NCI-H2196 treated with DMSO at 0.1 percent for 48 hours (cell line): ENCODE measurements around the gene KRTAP2-2.
"Not testable (repeated sequence)": the region's sequence is repeated elsewhere in the genome, so short reads cannot be mapped to it uniquely, and the experiment has no call there.

Experiments used
- DNase-seq: peaks from one replicate; lab custom pipeline; 2025; ENCODE audit not compliant: unreplicated experiment; lab: John Stamatoyannopoulos, UW

The KRTAP2-2 gene, protein sequence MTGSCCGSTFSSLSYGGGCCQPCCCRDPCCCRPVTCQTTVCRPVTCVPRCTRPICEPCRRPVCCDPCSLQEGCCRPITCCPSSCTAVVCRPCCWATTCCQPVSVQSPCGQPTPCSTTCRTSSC

DNA sequence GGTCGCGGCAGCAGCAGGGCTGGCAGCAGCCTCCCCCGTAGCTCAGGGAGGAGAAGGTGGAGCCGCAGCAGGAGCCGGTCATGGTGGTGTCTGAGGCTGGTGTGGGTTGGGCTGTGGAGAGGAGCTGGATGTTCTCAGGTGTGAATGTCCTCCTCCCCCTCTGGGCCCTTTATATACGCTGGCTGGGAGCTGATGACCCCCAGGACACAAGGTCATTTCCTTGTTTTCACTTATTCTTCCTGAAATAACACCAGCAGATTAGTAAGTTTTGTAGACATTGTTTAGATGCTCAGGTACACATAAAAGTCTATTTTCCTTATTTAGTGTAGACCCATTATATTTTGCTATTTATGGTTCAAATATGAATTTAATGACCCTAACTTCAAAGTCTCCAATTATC is at the start of gene KRTAP2-2:
TSS of gene KRTAP2-2 (minus strand) at position 101 of the 400 bp plus-strand sequence. CDS start at position 82, 19 bp downstream.
- not testable (repeated sequence) for DNase-seq

DNA sequence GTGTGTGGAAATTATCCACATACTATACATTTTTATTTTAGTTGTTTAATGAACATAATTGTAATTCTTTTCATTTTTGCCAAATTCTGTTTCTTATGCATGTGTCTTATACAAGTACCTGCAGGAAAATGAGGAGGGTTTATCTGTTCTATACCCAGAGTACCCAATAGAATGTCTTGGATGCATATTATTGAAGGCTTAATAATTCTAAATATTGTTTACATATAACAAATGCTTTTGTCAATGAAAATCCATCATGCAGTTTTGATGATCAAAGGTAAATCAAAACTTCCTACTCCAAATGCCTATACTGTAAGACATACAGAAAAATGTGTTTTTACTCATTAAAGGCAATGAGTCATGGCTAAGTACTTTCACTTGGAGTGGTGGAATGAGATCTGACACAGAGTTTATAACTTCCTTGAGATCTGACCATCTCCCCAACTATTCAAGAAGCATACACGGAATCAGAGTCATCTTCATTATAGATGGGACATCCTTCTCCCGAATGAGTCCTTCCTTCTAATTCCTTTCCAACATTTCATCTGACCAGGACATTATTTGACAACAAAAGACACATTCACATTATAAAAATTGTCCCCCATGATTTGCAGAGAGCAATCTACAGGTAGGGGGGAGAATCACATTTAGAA is 49.5 kb upstream of the KRTAP2-2 start:
- DNase-seq = not testable (repeated sequence)

DNA sequence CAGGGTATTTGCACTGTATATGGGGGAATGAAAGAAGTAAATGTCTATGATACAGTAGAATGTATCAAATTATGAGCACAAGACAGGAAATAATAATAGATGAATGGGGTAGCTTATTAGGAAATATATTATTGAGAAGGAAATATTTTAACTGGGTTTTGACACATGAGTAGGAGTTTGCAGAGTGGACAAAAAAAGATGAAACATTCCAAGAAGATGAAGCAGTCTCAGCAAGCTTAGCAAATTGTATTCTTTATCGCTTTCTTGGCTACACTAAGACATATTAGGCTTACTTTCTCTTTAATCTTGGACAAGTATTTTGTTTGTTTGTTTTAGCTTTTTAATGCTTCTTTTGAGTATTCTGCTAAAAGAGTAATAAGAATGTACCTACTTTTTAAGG is 48.9 kb upstream of the KRTAP2-2 start:
- DNase-seq = no peak

DNA sequence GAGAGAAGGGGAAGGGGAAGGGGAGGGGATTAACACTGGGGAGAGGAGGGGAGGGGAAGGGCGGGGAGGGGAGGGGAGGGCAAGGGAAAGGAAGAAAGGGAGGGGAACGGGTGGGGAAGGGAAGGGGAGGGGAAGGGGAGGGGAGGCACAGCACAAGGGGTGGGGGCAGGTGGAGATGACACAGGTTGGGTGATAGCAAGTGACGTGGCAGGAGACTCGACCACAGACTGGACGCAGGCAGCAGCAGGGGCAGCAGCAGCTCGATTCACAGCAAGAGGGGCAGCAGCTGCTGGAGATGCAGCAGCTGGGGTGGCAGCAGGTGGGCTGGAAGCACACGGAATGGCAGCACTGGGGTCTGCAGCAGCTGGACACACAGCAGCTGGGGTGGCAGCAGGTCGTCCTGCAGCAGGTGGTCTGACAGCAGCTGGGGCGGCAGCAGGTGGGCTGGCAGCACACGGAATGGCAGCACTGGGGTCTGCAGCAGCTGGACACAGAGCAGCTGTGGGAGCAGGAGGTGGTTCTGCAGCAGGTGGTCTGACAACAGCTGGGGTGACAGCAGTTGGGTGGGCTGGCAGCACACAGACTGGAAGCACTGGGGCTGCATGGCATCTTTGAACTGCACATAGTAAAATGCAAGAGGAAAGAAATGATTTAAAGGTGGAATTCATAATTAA is 46.7 kb upstream of the KRTAP2-2 start, which contains the start of gene KRTAP4-16:
TSS of gene KRTAP4-16 (minus strand) at position 624 of the 674 bp plus-strand sequence. CDS start at position 624, 0 bp downstream.
- DNase-seq = no peak

DNA sequence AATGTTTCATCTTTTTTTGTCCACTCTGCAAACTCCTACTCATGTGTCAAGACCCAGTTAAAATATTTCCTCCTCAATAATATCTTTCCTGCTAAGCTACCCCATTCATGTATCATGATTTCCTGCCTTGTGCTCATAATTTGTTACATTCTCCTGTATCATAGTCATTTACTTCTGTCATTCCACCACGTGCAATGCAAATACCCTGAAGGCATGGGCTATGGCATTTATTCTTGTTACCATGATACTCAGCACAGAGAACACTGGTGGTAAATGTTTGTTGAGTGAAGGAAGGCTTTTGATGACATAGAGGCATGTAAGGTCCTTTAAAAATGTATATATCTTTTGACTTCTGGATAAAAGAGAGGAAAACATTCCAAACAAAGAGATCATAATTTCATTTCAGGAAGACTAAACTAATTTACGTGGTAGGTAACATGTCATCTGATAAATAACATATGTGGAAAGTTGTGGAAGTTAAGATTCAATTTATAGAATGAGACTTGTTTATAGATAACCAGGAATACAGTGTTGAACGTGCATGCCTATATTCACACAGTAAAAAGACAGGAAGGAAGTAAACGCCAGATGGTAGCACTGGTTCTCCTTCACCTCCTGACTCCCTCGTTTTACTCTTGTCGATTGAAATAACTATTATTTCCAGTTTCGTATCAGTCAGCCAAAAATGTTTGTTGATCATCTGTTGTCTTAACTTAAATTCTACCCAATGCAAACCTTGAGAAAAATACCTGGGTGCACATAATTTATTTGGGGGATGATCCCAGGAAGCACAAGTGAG is 44.9 kb upstream of the KRTAP2-2 start:
- not testable (repeated sequence) for DNase-seq

DNA sequence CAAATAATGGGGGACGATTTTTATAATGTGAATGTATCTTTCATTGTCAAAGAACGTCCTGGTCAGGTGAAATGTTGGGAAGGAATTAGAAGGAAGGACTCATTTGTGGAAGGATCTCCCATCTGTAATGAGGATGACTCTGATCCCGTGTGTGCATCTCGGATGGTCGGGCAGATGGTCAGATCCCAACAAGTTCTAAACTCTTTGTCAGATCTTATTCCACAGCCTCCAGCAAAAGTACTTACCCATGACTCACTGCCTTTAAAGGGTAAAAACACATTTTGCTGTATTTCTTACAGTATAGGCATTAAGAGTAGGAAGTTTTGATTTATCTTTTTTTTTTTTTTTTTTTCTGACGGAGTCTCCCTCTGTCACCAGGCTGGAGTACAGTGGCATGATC is 43.5 kb upstream of the KRTAP2-2 start:
- no peak for DNase-seq

DNA sequence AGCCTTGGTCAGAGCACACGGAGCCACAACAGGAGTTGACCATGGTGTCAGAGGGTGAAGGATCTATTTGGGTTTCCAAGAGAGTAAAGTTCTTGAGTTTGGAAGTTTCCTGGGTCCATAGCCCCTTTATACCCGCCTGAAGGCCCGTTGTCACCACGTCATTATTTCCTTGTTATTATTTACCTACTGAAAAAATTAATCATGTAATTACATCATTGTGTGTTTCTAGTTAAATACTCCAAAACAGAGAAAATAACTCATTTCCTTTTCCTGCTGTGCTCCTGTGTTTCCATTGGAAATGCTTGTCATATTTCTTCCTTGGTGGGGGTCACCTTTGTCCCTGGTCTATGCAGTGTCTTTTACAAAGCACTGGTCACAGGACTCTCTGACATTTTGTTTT is 43.0 kb upstream of the KRTAP2-2 start, which contains the start of gene KRTAP4-8:
TSS of gene KRTAP4-8 (minus strand) at position 101 of the 400 bp plus-strand sequence. CDS start at position 43, 58 bp downstream.
- DNase-seq = no peak

DNA sequence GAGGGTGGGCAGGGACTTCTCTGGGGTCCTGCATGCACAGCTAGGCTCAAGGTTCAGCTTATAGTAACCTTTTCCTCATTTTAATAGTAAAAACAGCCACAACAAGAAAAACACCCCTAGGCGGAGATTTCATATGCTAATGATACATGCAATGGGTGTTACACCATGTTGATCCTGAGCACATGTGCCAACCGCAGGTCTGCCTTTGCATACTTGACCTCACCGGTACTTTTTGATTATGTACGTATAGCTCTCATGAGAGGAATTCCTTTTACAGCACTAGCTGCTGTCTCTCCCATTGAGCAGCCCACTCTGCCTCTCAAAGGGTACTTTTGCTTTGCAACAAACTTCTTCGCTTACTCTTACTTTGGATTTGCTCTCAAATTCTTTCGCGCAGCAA is 41.0 kb upstream of the KRTAP2-2 start:
- DNase-seq = no peak

DNA sequence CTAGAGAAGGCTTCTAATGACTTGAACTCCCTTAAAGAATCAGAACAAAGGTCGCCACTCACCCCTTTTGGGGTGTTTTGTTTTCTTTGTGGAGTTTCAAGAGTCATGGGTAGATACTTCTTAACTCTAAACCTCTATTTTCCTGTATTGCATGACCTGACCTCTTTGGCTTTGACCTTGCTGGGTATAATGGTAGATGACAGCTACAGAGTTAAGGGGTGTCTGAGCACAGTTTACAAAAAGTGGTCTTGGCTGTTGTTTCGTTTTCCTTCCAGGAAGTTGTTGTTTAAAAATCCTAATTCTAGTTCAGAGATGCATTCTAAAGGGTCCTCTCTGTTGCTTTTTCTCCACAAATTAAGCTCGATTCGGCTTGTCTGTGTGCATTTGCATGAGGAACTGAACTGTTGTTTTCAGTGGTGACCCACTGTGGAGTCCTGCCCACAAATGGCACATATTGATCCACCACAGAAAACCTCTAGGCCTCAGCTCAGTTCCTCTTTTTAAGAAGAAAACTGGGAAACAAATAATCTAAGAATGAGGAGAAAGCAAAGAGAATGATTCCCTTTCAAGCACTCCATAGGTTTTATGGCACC is 33.8 kb upstream of the KRTAP2-2 start:
- DNase-seq = not testable (repeated sequence)

DNA sequence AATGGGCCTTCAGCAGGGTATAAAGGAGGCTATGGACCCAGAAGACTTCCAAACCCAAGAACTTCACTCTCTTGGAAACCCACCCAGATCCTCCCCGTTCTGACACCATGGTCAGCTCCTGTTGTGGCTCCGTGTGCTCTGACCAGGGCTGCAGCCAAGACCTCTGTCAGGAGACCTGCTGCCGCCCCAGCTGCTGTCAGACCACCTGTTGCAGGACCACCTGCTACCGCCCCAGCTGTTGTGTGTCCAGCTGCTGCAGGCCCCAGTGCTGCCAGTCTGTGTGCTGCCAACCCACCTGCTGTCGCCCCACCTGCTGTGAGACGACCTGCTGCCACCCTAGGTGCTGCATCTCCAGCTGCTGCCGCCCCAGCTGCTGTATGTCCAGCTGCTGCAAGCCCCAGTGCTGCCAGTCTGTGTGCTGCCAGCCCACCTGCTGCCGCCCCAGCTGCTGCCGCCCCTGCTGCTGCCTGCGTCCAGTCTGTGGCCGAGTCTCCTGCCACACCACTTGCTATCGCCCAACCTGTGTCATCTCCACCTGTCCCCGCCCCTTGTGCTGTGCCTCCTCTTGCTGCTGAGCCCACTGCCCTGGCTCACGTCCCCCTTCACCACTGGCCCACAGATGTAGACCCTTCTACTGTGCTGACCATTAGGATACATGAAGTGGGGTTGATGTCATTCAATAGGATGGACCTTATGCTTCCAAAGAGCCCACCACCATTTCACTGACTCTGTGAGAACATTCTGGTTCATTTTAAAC is 29.2 kb upstream of the KRTAP2-2 start, which contains the start of gene KRTAP4-7:
TSS of gene KRTAP4-7 (plus strand) at position 51 of the 757 bp plus-strand sequence. CDS start at position 108, 57 bp downstream.
- not testable (repeated sequence) for DNase-seq

DNA sequence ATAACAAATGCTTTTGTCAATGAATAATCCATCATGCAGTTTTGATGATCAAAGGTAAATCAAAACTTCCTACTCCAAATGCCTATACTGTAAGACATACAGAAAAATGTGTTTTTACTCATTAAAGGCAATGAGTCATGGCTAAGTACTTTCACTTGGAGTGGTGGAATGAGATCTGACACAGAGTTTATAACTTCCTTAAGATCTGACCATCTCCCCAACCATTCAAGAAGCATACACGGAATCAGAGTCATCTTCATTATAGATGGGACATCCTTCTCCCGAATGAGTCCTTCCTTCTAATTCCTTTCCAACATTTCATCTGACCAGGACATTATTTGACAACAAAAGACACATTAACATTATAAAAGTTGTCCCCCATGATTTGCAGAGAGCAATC is 28.4 kb upstream of the KRTAP2-2 start:
- DNase-seq = not testable (repeated sequence)

DNA sequence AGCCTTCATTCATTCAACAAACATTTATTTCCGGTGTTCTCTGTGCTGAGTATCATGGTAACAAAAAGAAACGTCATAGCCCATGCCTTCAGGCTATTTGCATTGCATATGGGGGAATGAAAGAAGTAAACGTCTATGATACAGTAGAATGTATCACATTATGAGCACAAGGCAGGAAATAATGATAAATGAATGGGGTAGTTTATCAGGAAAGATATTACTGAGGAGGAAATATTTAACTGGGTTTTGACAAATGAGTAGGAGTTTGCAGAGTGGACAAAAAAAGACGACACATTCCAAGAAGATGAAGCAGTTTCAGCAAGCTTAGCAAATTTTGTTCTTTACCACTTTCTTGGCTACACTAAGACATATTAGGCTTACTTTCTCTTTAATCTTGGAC is 27.6 kb upstream of the KRTAP2-2 start:
- DNase-seq = no peak

DNA sequence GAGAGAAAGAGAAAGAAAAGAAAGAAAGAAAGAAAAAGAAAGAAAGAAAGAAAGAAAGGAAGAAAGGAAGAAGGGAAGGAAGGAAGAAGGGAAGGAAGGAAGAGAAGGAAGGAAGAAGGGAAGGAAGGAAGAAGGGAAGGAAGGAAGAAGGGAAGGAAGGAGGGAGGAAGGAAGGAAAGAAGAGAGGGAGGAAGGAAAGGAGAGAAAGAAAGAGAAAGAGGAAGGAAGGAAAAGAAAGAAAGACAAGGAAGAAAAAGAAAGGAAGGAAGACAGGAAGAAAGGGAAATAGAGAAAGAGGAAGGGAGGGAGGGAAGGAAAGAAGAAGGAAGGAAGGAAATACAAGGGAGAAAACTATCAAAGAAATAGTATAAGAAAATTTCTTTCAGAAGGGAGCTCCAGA is 21.8 kb upstream of the KRTAP2-2 start:
- no peak for DNase-seq

DNA sequence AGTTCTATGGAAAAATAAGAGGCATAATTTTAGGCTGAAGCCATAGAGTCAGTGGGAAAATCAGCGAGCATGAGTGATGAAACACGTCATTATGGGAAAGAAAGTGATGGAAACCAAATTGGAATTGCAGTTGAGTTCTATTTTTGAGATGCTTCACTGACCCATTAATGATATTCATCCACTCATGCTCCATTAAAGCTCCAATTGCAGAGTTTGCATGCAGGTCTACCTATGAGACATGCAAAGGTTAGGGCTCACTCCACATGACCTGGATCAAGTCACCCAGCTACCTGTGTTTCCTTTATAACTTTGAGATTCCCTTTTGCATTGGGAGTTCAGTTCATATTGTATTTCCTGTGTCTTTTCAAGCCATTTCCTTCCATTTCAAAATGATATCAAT is 18.6 kb upstream of the KRTAP2-2 start:
- no peak for DNase-seq

DNA sequence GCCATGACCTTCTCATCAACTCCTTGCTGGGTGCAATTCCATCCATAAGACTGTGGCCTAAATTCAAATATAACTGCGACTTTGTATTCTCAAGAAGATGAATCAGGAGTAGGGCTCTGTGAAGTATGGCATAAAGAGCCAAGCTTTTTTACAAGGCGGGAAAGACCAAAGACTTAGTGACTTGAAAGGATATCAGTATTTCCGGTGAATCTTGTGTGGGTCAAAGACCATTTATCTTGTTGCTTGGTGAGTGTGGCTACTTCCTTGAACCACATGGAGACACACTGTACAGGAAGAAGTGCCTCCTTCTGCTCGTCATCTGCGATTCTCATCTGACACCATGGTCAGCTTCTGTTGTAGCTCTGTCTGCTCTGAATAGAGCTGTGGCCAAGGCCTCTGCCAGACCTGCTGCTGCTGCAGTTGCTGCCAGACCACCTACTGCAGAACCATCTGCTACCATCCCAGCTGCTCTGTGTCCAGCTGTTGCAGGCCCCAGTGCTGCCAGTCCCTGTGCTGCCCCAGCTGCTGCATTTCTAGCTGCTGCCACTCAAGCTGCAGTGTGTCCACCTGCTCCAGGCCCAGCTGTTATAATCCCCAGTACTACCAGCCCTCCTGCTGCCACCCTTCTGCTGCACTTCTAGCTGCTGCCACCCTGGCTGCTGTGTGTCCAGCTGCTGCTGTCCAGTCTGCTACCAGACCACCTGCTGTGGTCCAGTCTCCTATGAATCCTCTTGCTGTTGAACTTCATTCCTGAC is 16.8 kb upstream of the KRTAP2-2 start:
- no peak for DNase-seq

DNA sequence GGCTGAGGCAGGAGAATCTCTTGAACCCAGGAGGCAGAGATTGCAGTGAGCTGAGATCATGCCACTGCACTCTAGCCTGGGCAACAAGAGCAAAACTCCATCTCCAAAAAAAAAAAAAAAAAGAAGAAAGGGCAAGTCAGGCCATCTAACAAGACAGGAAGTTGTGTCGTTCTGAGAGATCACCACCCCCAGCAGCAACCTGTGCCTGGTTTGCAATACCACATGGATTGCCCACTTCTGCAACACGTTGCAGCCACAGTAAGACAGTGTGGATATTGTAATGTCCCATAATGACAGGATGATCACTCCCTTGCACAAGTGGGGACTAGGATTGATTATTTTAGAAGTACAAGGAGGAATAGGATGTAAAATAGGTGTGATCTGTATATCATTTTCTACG is 14.0 kb upstream of the KRTAP2-2 start:
- no peak for DNase-seq

DNA sequence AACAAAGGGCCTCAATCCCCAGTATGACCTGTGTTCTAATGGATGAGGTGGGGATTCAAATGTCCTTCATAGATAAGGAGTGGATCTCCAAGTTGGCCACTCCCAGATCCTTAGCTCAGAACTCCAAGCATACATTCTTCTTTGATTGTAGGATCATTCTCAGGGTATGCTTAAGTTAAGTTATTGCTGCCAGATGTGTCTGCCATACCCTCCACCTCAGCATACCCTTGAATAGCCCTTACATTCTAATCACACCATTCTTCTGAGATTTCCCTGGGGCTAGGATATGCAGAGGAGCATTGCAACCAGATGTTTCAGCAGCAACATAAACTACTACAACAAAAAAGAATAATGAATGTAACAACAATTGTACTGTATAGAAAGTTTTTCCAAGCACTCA is 12.3 kb upstream of the KRTAP2-2 start:
- DNase-seq = no peak

DNA sequence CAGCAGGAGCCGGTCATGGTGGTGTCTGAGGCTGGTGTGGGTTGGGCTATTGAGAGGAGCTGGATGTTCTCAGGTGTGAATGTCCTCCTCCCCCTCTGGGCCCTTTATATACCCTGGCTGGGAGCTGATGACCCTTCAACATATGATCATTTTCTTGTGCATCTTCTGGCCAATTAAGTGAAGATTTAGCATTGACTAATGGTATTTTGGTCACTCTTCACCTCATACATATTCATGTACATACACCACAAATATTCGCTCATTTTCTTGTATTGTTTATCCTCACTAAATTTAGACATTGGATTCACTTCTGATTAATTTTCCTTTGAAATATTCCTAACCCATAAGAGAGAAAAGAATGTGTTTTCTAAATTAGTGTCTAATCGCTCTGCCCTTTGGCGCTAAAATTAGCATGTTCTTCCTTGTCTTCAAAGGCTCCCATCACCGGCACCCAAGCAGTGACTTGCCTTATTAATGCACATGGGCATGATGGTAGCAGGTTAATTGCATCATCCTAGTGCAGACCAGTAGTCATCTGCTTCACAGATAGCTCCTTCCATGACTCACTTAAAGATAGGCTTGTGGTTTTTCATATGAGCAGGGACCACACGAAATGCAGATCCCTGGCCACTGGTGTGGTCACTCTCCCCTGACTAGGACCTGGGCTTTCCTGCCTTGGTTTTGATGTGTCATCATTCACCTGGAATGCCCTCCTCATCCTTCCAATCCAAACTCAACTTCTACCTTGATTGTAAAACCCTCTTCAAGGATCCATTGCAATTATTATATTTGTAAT is 11.0 kb upstream of the KRTAP2-2 start, which contains the start of gene KRTAP2-4:
TSS of gene KRTAP2-4 (minus strand) at position 51 of the 796 bp plus-strand sequence. CDS start at position 17, 34 bp downstream.
- no peak for DNase-seq
